Epidermal melanocyte (primary cell): Measurements from ENCODE around the gene CCDC171.
A peak's percentile ranks its signal among the peaks of the same experiment; 100 is the strongest.

ENCODE experiments used
- DNase-seq: peaks from one replicate; pipeline ENCODE4 v3.0.0; 2011; ENCODE audit warnings: low spot score; ENCODE audit not compliant: insufficient read length

Gene CCDC171

DNA sequence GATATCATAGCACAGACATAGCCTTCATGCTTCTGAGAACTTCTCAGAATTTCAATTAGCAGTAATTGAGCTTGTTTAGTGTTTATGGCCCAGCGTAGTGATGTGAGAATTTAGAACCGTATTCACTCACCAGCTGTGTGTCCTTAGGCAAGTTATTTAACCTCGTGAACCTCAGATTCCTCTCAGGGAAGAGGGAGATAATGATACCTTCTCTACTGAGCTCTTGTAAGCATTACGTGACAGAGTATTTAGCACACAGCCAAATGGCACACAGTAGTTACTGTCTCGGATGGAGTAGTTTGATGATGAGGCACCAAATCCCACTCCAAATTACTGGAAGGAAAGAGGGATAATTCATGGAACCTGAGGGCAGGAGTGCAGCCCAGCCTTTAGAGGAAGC lies 429.3 kb downstream of the CCDC171 start:
- DNase-seq, result no peak

DNA sequence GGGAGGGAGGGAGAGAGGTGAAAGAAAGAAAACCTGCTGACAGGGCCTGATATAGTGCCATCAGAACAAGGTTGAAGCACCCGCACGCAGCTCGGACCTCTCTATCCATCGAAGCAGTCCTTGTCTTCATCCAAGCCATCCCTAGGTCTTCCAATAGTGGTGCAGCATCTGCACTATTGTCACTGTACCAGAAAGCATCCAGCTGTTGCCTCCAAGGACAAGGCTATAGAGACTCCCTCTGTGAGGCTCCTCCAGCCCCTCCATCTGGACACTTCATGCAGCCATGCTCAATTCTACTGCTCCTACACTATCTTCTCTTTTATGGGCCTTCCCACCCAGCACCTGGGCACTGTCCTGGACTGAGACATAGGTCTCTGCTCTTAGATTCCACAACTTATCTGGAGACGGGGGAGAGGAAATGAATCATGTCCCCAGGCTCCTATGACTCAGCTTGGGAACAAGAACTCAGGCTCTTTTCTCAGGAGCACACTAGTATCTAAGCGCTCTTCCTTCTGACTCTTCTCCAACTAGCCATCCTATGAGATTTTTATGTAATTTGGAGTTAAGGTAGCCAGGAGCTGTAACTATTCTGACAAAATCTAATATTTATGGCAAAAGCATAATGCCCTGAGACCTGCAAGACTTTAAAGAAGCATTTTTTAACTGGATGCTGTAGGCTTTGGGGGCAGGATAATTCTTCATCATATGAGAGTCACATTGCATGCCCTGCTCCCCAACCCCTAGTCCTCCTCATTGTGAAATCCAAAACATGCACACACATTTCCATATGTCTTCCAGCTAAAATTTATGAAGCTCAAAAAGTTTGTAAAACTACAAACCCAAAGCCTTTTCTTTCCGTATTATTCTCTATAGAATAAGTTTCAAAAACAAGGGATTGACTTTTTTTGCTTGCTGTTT lies 446.8 kb downstream of the CCDC171 start:
- peak; percentile 23 for DNase-seq

DNA sequence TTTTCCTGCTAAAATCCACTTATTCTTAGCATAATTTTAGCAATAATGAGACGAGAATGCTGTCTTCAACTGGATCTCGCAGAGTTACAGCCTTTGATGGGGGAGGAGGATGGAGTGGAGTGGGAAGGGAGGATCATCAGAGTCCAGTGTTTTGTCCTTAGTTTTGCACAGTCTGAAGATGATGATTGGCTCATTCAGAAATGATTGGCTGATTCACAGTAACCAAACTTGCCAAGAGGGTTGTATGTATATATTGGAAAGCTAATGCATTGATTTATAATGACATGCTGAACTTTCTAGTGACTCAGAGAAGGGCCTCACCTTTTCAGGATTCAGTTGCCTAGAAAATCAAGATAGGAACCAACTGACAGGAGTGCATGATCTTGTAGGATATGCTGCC lies 448.0 kb downstream of the CCDC171 start:
- no peak for DNase-seq

DNA sequence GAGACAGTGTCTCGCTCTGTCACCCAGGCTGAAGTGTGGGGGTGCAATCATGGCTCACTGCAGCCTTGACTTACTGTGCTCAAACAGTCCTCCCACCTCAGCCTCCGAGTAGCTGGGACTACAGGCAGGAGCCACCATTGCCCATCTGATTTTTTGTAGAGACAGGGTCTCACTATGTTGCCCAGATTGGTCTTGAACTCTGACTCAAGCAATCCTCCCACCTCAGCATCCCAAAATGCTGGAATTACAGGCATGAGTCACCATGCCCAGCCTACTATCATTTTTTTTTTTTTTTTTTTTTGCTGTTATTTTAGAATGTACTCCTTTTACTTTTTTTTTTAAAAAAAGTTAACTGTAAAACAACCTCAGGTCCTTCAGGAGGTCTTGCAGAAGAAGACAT lies 449.0 kb downstream of the CCDC171 start:
- DNase-seq, result no peak

DNA sequence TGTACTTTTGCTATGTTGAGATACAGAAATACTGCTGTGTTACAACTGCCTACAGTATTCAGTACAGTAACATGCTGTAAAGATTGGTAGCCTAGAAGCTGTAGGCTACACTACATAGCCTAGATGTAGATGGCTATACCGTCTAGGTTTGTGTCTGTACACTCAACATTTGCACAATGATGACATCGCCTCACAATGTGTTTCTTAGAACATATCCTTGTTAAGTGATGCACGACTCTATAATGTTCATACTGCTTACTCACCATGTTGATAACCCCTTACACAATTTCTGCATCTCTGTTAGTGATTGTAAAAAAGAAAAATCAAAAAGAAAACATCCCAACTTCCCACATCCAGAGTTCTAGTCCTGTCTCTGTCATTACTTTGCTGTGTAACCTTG lies 450.0 kb downstream of the CCDC171 start:
- no peak for DNase-seq

DNA sequence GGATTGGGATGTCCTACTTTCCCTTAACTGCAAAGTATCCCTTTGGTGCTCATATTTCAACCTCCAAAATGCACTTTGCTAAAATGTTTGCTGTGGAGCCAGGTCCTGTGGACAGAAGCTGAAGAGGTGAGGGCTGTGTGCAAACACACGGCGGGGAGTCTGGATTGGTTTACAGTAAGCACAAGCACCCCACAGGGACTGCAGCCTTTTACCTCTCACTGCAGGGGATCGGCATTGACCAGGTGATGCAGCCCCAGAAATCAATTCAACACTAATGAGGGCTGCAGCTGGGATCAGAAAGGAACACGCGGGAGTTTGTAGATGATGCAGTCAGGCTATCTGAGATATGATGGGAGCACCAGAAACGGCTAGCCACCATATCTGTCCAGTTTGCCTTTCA lies 450.9 kb downstream of the CCDC171 start:
- no peak for DNase-seq

DNA sequence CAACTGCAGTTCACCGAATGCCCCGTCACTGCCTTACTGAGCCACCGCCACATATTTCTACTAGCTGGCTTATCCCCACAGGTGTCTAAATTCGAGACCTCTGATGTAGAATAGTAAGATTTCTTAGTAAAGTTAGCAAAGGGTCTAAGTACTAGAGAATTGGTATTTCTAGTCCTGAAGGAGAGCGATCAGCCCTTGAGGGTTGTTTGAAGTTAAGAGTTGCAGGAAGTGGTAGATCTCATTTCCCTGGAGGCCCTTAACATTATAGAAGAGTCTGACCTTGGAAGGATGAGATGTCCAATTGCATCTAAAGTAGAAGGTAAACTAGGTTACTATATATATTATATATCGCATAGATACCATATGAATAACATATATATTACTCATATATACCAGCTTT lies 451.8 kb downstream of the CCDC171 start:
- DNase-seq, result no peak

DNA sequence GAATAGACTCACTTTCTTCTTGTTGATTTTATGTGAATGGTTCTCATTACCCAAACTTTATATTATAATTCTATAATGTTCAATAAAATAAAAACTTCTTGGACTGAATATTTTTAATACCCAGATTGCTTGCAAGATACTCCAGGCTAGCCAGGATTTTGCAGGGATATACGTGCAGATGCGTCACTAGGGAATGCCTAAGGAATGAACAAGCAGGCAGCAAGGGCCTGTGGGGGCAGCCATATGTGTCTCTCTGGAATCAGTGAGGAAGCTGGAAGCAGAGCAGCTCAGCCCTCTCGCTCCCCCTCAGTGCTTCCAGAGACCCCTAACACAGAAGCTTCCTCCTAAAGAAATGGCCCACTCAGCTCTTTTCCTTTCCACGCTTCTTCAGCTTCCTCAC lies 457.4 kb downstream of the CCDC171 start:
- DNase-seq, result no peak

DNA sequence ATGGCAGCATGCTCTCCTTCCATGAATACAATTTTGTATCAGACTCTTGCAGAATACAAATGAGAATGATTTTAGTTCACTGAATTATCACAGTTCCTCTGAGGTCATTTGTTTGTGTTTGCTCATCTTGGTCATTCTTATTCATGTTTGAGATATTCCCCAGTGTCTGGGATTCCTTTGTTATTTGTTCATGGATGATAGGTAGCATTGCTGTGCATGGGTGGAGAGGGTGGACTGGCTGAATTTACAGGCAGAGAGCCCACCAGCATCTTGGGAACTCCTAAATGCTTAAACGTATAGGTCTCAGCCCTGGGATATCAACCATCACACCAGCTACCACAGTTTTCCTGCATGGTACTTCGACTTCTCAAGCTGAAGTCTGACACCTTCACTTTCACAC lies 459.8 kb downstream of the CCDC171 start:
- no peak for DNase-seq

DNA sequence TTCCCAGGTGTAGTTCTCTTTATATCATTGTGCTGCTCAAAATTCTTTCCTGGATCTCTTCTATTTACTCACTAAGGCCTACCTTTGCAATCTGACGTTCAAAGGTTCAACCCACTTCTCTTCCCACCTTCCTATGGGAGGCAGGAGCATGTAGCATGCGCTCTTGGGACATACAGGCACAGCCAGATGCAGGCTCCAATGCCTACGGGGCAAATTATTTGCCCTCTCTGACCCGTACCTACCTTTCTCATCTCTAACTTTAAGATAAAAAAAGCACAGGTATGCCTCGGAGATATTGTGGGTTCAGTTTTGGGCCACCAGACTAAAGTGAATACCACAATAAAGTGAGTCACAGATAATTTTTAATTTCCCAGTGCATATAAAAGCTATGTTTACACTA lies 460.5 kb downstream of the CCDC171 start:
- no peak for DNase-seq

DNA sequence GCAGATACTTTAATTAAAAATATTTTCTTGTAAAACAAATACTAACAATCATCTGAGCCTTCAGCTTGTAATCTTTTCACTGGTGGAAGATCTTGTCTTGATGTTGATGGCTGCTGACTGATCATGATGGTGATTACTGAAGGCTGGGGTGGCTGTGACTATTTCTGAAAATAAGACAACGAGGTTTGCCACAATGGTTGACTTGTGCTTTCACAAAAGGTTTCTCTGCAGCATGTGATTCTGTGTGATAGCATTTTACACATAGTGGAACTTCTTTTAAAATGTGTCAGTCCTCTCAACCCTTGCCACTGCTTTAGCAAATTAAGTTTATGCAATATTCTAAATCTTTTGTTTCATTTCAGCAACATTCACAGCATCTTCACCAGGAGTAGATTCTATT lies 461.0 kb downstream of the CCDC171 start:
- no peak for DNase-seq

DNA sequence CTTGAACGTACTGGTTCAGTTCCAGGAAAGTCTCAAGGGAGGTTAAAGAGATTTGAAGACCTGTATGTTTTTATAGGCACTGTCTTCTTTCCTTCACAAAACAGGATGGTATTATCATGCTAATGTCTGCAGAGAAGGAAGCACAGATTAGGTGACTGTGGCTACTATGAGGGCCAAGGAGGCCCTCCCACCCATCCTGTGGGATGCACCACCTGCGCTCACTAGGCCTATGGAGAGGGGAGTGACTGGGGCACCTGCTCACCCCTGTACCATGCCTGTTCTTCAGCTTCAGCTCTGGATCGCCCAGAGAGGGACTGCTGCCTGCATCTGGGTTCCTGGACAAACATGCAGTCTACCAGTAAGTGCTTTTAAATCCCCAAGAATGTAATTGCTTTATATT lies 469.4 kb downstream of the CCDC171 start:
- DNase-seq, result no peak

DNA sequence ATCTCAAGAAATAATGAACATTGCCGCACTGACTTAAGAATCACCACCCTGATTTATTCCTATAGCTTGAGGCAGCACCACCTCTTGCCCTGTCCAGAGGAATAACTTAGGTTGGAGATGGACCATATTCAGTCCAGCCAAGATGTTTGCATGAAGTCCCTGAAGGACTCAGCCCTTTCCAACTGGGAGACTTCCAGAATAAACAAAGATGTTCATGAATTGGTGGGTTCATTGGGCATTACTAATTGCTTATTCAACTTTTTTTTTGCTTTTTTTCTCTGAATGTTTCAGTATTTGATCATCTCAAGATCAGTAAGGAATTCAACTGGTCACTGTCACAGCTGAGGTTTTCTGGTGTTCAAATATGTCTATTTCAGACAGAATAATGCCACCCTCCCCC lies 470.6 kb downstream of the CCDC171 start:
- no peak for DNase-seq
